CD14-positive monocyte (primary cell): ENCODE results near the gene LIG4. TPM values are rescaled to one million over a fixed set of nuclear protein-coding genes. Genes with fewer than 3 reads are reported as not detected.

Source experiments
- DNase-seq, 3 donors: peaks; one replicate each; pipeline ENCODE4 v3.0.0-alpha.2; 2011 to 2022
- H2AFZ ChIP-seq: 2 replicates; pipeline ENCODE4 v1.6.0; 2012; ENCODE audit warnings: mild to moderate bottlenecking, low read depth, low read length, inconsistent platforms; ENCODE audit not compliant: insufficient read depth, poor library complexity, severe bottlenecking
- H3K27ac ChIP-seq, 2 donors: 1 replicate in 1 of 2; 2 replicates in 1 of 2; pipeline ENCODE4 v1.5.1; 2012 to 2013; ENCODE audit warnings: low read length in 2 of 2, control low read depth in 1 of 2, inconsistent platforms in 1 of 2, low read depth in 1 of 2, mild to moderate bottlenecking in 1 of 2
- H3K27me3 ChIP-seq, 2 donors: one replicate each; pipeline versions ENCODE4 v1.6.0 to v1.6.1; 2011 to 2013; ENCODE audit warnings: low read length in 2 of 2; ENCODE audit not compliant: control insufficient read depth in 2 of 2, insufficient read depth in 2 of 2
- H3K36me3 ChIP-seq, 2 donors: replicated peaks in 1 of 2; 1 replicate in 1 of 2; 2 replicates in 1 of 2; pipeline versions ENCODE4 v1.5.1 to v1.6.1; 2012 to 2013; ENCODE audit warnings: low read length in 2 of 2, control low read depth in 1 of 2, inconsistent platforms in 1 of 2, mild to moderate bottlenecking in 1 of 2; ENCODE audit not compliant: insufficient read depth in 2 of 2, control insufficient read depth in 1 of 2
- H3K4me1 ChIP-seq, 2 donors: 1 replicate in 1 of 2; 2 replicates in 1 of 2; pipeline versions ENCODE4 v1.5.1 to v1.6.1; 2012 to 2013; ENCODE audit warnings: low read length in 2 of 2, control low read depth in 1 of 2, inconsistent platforms in 1 of 2, mild to moderate bottlenecking in 1 of 2, moderate library complexity in 1 of 2; ENCODE audit not compliant: insufficient read depth in 2 of 2, control insufficient read depth in 1 of 2
- H3K4me2 ChIP-seq: replicated peaks from 2 replicates; pipeline ENCODE3; 2012; ENCODE audit warnings: low read length, moderate library complexity, mild to moderate bottlenecking; ENCODE audit not compliant: poor library complexity, severe bottlenecking; ENCODE audit errors: extremely low read depth
- H3K4me3 ChIP-seq, 3 experiments: fragments of 200-600 bp in 1 of 3; sonication (generic) in 1 of 3; replicated peaks in 1 of 3; 1 replicate in 2 of 3; 2 replicates in 1 of 3; pipeline ENCODE4 v1.5.1; 2011 to 2013; ENCODE audit warnings: low read length in 3 of 3, mild to moderate bottlenecking in 3 of 3, control low read depth in 2 of 3, low read depth in 2 of 3, inconsistent platforms in 1 of 3, moderate library complexity in 1 of 3
- H3K79me2 ChIP-seq: 2 replicates; pipeline ENCODE4 v1.6.0; 2012; ENCODE audit warnings: mild to moderate bottlenecking, control low read depth, inconsistent platforms, low read length, moderate library complexity; ENCODE audit not compliant: insufficient read depth
- H3K9ac ChIP-seq: 2 replicates; pipeline ENCODE4 v1.6.0; 2017; ENCODE audit warnings: low read length, mild to moderate bottlenecking; ENCODE audit not compliant: insufficient read depth, poor library complexity, severe bottlenecking
- H3K9me3 ChIP-seq, 2 donors: replicated peaks in 1 of 2; 1 replicate in 1 of 2; 2 replicates in 1 of 2; pipeline versions ENCODE4 v1.5.1 to v1.6.1; 2012 to 2013; ENCODE audit warnings: low read length in 2 of 2, control low read depth in 1 of 2; ENCODE audit not compliant: control insufficient read depth in 1 of 2, insufficient read depth in 1 of 2
- H4K20me1 ChIP-seq: 2 replicates; pipeline ENCODE4 v1.6.0; 2012; ENCODE audit warnings: mild to moderate bottlenecking, low read length, control low read depth, moderate library complexity; ENCODE audit not compliant: insufficient read depth
- H3K27ac Mint-ChIP-seq, 7 donors: one replicate each; pipeline ENCODE4 v1.8.0; 2020; ENCODE audit warnings: mild to moderate bottlenecking in 7 of 7, mixed read lengths in 7 of 7, moderate library complexity in 6 of 7, inconsistent platforms in 2 of 7
- H3K27me3 Mint-ChIP-seq, 3 donors: one replicate each; pipeline ENCODE4 v1.8.0; 2021 to 2022; ENCODE audit warnings: low read depth in 3 of 3, mild to moderate bottlenecking in 3 of 3, mixed read lengths in 3 of 3, moderate library complexity in 3 of 3, inconsistent platforms in 1 of 3
- H3K36me3 Mint-ChIP-seq, 2 donors: one replicate each; pipeline ENCODE4 v1.8.0; 2020; ENCODE audit warnings: mixed read lengths in 2 of 2, inconsistent platforms in 1 of 2, mild to moderate bottlenecking in 1 of 2
- H3K4me1 Mint-ChIP-seq: one replicate; pipeline ENCODE4 v1.8.0; 2020; ENCODE audit warnings: mild to moderate bottlenecking, mixed read lengths
- H3K4me3 Mint-ChIP-seq, 2 donors: one replicate each; pipeline ENCODE4 v1.8.0; 2020; ENCODE audit warnings: mild to moderate bottlenecking in 2 of 2, mixed read lengths in 2 of 2, moderate library complexity in 1 of 2
- H3K9me3 Mint-ChIP-seq, 7 donors: one replicate each; pipeline ENCODE4 v1.8.0; 2020 to 2022; ENCODE audit warnings: mixed read lengths in 7 of 7, mild to moderate bottlenecking in 6 of 7, moderate library complexity in 6 of 7, inconsistent platforms in 2 of 7
- WGBS: methylation state at CpG from one replicate; pipeline ENCODE4 v1.1.5; 2013; ENCODE audit warnings: missing lambda C conversion rate; ENCODE audit not compliant: insufficient coverage; 5-methylcytosine and 5-hydroxymethylcytosine counted together
- intact Hi-C, 2 donors: fragments of 100-400 bp; cut with micrococcal nuclease; formaldehyde crosslinking; loops; one replicate each; pipeline versions ENCODE4 v1.15.0 to v1.15.1; 2023
- polyA plus RNA-seq, 3 donors: library from polyadenylated mRNA; depleted of rRNA in 1 of 3; unstranded in 2 of 3; stranded (reverse) in 1 of 3; fragments of 300-500 nt in 2 of 3; fragments of >200 nt in 1 of 3; fragmentation: Illumina TruSeq in 2 of 3; gene quantifications; 1 replicate in 2 of 3; 2 replicates in 1 of 3; pipeline ENCODE4 v1.2.3, GENCODE V29; 2012 to 2021
- TF ChIP-seq, protein P1 (sequence below): fragments of 200-600 bp; IDR thresholded peaks from one replicate; pipeline ENCODE4 v1.8.0; 2022; ENCODE audit warnings: antibody characterized with exemption, mild to moderate bottlenecking

Gene LIG4
- polyA plus RNA-seq, 3 donors, result 3.7 to 6.2 (median 5.2) TPM

DNA sequence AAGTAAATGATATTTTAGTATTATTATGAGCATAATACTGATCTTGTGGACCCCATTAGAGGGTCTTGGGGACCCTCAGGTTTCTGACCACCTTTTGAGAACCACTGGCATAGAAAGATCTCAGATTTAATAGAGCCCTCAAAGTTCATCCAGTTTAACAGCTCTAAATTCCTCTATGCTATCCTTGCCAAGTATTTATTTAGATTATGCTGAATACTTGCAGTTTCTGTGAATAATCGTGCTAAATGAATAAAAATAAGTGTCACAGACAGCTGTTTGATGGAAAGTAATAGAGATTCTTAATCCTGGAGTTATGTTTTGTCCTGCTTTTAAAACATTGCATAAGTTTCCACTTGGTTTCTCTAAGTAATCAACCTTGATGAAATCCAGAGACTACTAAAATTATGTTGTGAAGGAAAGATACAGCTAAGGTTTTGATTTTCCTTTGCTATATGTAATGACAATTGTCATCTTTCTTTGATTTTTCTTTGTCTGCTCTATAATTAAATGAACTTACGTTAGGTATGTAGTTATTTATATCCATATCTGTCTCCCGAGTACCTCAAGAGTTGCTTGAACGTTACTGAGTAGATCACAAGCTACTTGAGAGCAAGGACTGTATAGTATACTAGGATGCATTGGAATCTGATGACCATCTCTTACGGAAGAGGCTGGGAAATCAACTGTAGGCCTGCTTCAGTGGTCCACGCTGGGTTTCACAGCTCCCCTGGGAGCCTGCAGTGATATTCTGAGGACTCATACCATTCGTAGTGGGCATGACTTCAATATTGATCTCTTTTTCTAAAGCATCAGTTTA, 8.6 kb upstream of the LIG4 start:
- H3K36me3 ChIP-seq, result peaks cover 0 to 7% of the 10 kb centered on the region in 2 donors
- Mint-ChIP-seq H3K36me3 (peaks cover 2 to 4% of the 10 kb centered on the region in 2 donors), H3K4me3 (no peak overlapping the region), H3K9me3 (no peaks in the 10 kb centered on the region), H3K4me1 (peaks cover 34% of the 10 kb centered on the region), H3K27ac (no peak overlapping the region), H3K27me3 (no peaks in the 10 kb centered on the region)
- DNase-seq, result no peak
- H3K4me3 ChIP-seq, result no peak overlapping the region
- no peaks in the 10 kb centered on the region for H3K9me3 ChIP-seq
- H3K4me1 ChIP-seq, result peaks cover 13 to 15% of the 10 kb centered on the region in 2 donors
- H3K79me2 ChIP-seq, result peaks cover 98% of the 10 kb centered on the region
- no peak overlapping the region for H2AFZ ChIP-seq
- TF ChIP-seq, protein P1, sequence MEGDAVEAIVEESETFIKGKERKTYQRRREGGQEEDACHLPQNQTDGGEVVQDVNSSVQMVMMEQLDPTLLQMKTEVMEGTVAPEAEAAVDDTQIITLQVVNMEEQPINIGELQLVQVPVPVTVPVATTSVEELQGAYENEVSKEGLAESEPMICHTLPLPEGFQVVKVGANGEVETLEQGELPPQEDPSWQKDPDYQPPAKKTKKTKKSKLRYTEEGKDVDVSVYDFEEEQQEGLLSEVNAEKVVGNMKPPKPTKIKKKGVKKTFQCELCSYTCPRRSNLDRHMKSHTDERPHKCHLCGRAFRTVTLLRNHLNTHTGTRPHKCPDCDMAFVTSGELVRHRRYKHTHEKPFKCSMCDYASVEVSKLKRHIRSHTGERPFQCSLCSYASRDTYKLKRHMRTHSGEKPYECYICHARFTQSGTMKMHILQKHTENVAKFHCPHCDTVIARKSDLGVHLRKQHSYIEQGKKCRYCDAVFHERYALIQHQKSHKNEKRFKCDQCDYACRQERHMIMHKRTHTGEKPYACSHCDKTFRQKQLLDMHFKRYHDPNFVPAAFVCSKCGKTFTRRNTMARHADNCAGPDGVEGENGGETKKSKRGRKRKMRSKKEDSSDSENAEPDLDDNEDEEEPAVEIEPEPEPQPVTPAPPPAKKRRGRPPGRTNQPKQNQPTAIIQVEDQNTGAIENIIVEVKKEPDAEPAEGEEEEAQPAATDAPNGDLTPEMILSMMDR, result no peak
- intact Hi-C loops, result loop anchor here in 1 of 2 donors (10.0 kb wide), 2 partner anchors 101 to 281 kb away; no protein-coding TSS in a partner anchor
- H3K27ac ChIP-seq, result no peak overlapping the region
- peaks cover 39% of the 10 kb centered on the region for H4K20me1 ChIP-seq
- no peak overlapping the region for H3K4me2 ChIP-seq
- H3K9ac ChIP-seq, result no peak overlapping the region
- H3K27me3 ChIP-seq, result no peaks in the 10 kb centered on the region
- WGBS, result 100% methylated on average over 3 of the region's 7 CpGs

DNA sequence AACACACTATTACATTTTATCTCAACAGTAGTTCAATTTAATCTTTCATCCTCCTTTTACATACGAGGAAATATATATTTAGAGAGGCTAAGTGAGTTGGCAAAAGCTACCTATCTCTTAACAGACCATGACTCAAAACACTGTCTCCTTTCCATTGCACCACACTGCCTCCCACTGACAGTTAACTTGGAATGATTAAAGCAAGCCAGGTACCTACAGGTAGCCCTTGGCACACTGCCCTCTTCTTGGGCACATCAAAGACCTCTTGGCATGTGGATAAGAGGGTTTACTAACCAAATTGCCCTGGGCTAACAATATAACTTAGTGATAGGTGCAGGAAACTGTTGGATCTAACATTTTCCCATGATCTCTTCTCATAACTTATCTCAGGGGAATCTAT, 4.7 kb upstream of the LIG4 start:
- H3K27me3 ChIP-seq, result no peaks in the 10 kb centered on the region
- Mint-ChIP-seq H3K27me3 (no peaks in the 10 kb centered on the region), H3K9me3 (peaks cover 0 to 1% (median 0%) of the 10 kb centered on the region in 7 donors), H3K27ac (peak overlapping the region in 2 of 7 donors; percentile 57 to 73), H3K4me1 (peaks cover 37% of the 10 kb centered on the region), H3K36me3 (peaks cover 2 to 4% of the 10 kb centered on the region in 2 donors), H3K4me3 (peak overlapping the region in 1 of 2 donors; percentile 41)
- peaks cover 31 to 40% of the 10 kb centered on the region in 2 donors for H3K4me1 ChIP-seq
- H3K9me3 ChIP-seq, result no peaks in the 10 kb centered on the region
- TF ChIP-seq, protein P1, result no peak
- H3K4me3 ChIP-seq, result peak overlapping the region in 1 of 3 experiments; percentile 96
- WGBS, result no CpG with 5 or more reads among the region's 1 CpG
- no peaks in the 10 kb centered on the region for H3K36me3 ChIP-seq
- H3K79me2 ChIP-seq, result peaks cover 87% of the 10 kb centered on the region
- intact Hi-C loops, result loop anchor here in 1 of 2 donors (10.0 kb wide), 2 partner anchors 105 to 285 kb away; no protein-coding TSS in a partner anchor
- no peak for DNase-seq
- no peak overlapping the region for H2AFZ ChIP-seq
- H3K4me2 ChIP-seq, result peak overlapping the region; percentile 81
- H3K27ac ChIP-seq, result no peak overlapping the region
- H3K9ac ChIP-seq, result no peak overlapping the region
- peaks cover 20% of the 10 kb centered on the region for H4K20me1 ChIP-seq
